Measurements from ENCODE around the gene MLST8.
"Not testable (repeated sequence)": the region's sequence is repeated elsewhere in the genome, so short reads cannot be mapped to it uniquely, and the experiment has no call there.

MLST8 gene

GRCh38 chr16:2191446-2191706 lies 13.9 kb upstream of the MLST8 start:
- DNase-seq: no peak

DNA sequence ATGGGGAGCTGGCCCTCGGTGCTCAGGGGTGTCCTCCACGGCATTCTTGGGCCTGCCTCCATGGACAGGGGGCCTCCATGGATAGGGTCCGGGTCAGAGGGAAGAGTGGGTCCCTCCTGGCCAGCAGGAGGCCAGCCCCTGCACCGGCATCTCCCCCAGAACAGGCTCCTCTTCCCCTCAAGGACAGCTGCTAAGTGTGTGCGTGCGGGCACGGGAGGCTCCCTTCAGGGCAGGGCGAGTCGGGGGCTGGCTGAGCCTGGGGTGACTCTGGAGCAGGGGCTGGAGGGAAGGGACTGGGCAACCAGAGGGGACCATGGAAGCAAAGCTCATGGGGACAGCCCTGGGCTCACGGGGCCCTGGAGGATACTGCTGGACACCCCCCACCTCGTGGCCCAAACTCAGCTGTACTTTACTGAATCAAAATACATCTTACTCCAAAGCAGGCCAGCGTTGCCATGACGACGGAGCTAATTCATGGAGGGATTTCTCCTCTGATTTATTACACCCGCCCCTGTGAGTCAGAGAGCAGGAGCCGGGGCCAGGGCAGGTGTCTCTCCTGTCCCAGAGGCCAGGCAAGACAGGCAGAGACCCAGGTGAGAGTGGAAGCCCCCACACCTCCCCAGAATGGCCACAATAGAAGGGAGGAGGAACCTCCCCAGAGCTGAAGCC lies 11.0 kb upstream of the MLST8 start:
- no peak for DNase-seq

DNA sequence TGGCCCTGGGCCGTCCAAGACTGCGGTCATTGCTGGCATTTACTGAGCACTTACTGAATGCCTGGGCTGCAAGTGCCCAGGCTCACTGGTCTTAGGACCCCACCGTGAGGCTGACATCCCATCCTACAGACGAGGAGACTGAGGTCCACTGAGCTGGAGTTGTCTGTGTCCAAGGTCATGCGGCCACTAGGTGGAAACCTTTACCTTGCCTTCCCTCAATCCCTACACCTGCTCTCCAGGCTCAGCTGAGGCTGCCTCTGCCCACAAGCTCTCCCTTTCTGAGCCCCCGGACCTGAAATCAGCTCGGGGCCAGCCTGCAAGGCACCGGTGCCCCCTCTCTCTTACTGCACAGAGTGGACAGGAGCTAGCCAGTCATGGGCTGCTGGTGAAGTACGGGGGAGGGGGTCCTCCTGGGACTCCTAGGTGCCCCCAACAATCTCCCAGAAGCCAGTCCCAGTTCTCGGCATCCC lies 10.4 kb upstream of the MLST8 start:
- no peak for DNase-seq

- no peak for DNase-seq
These were observed 9.7 kb upstream of the MLST8 start for GRCh38 chr16:2195322-2196161.

GRCh38 chr16:2196162-2196980 lies 8.9 kb upstream of the MLST8 start, which contains the start of gene CASKIN1:
Gene CASKIN1 (minus strand): TSS chr16:2196605. CDS start chr16:2196432, 173 bp downstream.
- DNase-seq: no peak

DNA sequence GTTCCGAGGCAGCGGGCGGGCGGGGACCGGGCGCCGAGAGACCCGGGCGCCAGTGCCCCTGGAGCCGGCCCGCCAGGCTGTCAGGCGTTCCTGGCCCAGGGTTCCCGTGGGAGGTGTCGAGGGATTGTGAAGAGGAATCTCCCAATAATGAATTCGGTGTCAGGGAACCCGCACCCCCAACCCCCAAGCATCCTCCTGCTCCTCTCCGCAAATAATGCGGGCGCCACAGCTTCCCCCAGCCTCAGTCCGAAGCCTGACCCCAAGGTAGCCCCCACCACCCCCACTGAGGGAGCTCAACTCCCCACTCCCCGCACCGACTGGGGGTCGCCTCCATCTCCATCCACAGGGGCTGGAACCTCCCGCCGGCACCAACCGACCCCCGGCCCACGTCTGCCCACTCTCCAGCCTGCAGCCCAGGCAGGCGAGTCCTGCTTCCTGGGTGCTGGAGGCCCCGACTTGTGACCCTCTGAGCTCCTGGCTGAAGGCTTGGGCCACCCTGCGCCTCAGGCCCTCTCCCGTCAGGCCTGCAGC lies 8.2 kb upstream of the MLST8 start:
- DNase-seq: no peak

- no peak for DNase-seq
These were observed 7.5 kb upstream of the MLST8 start for GRCh38 chr16:2197765-2198164.

- no peak for DNase-seq
These were observed 7.0 kb upstream of the MLST8 start for GRCh38 chr16:2198283-2198682.

DNA sequence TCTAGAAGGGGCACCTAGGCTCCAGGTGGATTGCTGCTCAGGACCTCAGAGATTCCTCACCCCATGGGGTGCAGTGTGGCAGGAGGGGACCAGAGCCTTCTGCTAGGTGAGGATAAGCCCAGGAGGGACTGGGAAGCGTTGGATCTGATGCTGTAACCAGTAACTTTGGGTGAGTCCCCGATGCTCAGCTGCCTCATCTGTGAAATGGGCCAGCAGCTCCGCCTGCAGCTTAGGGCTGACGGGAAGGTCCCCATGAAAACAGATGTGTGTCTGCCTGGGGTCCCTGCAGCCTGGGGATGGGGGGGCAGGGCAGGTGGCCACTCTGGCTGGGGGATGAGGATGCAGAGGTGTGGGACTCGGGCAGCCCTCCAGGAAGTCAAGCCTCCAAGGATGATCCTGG lies 6.2 kb upstream of the MLST8 start:
- no peak for DNase-seq

DNA sequence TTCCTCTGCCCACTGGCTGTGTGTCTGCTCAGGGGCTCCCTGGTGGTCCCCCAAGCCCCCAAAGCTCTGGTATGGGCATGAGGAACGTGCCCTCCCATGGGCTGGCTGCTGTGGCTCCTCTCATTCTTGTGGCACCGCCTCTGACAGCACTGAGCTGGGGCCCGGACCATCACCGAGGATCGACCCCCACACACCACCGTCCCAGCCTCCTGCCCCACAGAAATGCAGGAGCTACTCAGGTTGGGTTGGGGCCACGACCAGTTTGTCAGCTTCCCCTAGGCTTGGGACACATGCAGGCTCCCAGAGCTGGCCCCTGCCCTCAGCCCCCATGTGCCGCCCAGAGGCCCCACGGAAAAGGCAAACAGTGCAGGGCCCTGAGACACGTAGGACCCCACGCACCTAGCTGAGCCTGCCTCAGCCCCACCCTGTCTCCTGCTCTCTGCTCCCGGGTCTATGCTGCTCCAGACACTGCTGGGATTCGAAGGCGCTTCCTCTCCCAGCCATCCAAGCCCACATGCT lies 5.6 kb upstream of the MLST8 start:
- DNase-seq: no peak

GRCh38 chr16:2200313-2200712 lies 4.9 kb upstream of the MLST8 start:
- DNase-seq: no peak

DNA sequence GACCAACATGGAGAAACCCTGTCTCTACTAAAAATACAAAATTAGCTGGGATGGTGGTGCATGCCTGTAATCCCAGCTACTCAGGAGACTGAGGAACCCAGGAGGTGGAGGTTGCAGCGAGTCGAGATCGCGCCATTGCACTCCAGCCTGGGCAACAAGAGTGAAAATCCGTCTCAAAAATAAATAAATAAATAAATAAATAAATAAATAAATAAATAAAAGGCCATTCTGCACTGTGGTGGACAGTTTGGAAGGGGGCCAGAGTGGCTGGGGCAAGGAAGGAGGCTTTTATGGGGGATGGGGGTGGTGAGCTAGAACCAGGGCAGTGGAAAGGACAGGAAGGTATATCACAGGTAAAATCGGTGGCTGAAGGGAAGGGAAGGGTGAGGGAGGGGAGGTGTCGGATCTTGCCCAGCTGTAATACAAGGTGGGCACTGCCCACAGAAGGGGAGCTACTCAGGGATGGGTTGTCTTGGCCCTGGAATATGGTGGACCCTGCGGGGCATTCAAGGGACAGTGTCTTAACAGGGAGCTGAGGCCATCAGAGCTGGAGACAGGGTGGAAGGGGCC lies 2.0 kb upstream of the MLST8 start:
- not testable (repeated sequence) for DNase-seq

- DNase-seq: no peak
These were observed 694 bp upstream of the MLST8 start for GRCh38 chr16:2204416-2205103.

DNA sequence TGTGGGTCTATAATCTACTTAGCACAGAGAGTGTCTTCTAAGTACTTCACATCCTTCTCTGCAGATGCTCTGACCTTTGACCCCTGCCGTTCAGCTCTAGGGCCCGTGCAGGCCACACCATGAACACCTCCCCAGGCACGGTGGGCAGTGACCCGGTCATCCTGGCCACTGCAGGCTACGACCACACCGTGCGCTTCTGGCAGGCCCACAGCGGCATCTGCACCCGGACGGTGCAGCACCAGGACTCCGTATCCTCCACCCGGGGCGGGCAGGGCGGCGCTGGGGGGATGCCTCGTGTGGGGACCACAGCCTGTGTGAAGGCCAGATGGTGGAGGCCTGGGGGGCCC lies 686 bp downstream of the MLST8 start:
- DNase-seq: no peak

GRCh38 chr16:2206420-2206779 lies 1.1 kb downstream of the MLST8 start:
- no peak for DNase-seq

DNA sequence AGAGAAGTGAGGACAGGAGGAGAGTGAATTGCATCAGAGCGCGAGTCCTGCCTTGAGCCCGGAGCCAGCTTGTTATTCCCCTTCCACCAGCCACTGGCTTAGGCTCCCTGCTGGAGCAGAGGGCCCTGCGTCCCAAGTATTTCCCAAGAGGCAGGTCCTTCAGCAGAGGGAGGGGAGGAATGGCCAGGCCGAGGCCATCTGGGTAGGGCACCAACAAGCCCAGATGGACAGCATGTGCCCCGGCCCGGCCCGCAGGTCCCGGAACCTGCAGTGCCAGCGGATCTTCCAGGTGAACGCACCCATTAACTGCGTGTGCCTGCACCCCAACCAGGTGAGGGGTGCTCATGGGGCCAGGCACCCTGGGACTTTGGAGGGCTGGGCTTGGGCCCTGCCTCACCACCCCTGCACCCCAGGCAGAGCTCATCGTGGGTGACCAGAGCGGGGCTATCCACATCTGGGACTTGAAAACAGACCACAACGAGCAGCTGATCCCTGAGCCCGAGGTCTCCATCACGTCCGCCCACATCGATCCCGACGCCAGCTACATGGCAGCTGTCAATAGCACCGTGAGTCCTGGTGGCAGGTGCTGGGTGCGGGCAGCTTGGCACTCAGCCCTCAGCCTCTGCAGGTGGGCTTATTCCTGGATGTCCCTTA lies 1.7 kb downstream of the MLST8 start:
- DNase-seq: no peak

- no peak for DNase-seq
These were observed 2.6 kb downstream of the MLST8 start for GRCh38 chr16:2207872-2208271.

DNA sequence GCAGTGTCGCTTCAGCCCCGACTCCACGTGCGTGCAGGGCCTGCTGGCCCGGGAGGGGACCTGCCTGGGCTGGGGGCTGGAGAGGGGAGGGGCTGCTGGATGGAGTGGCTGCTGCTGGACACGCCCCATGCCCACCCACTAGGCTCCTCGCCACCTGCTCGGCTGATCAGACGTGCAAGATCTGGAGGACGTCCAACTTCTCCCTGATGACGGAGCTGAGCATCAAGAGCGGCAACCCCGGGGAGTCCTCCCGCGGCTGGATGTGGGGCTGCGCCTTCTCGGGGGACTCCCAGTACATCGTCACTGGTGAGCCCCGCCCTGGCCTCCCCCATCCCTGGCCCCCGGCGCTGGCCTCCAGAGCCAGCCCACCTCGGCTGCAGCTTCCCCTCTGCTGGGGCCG lies 3.1 kb downstream of the MLST8 start:
- no peak for DNase-seq

GRCh38 chr16:2208772-2209171 lies 3.5 kb downstream of the MLST8 start:
- DNase-seq: no peak

- DNase-seq: no peak
These were observed 4.2 kb downstream of the MLST8 start for GRCh38 chr16:2209258-2210008.

- no peak for DNase-seq
These were observed 4.7 kb downstream of the MLST8 start for GRCh38 chr16:2210009-2210332.
